GM10248 (cell line): Measurements from ENCODE around the gene AKAP7.

Experiments
- CTCF ChIA-PET: fragments of 300-600 bp; sonication (Branson Sonifier 250); formaldehyde crosslinking; extraction: SDS; loops from one replicate; lab custom pipeline; 2021; ENCODE audit warnings: antibody characterized with exemption; lab: Yijun Ruan, JAX
- POLR2A ChIA-PET: fragments of 350-650 bp; sonication (Branson Sonifier 250); formaldehyde crosslinking; extraction: SDS; loops from one replicate; lab custom pipeline; 2020; ENCODE audit warnings: antibody characterized with exemption; lab: Yijun Ruan, JAX
- DNase-seq: peaks from one replicate; pipeline ENCODE4 v3.0.0; 2012; ENCODE audit errors: extremely low spot score
- CTCF ChIP-seq: IDR thresholded peaks from 2 replicates; pipeline ENCODE4 v1.5.1; 2012; ENCODE audit warnings: mild to moderate bottlenecking, low read depth; ENCODE audit errors: extremely low read depth, missing control alignments, control extremely low read depth

Gene AKAP7

GRCh38 chr6:131117878-131118277, 17.4 kb upstream of the AKAP7 start:
- DNase-seq: no peak
- no peak for TF ChIP-seq CTCF
- ChIA-PET CTCF (interaction anchor here (1.0 to 10.9 kb wide), 6 partner anchors 12 to 232 kb away, joined by 3 to 139 read pairs (median 6); no protein-coding TSS in a partner anchor), POLR2A (no interaction called here)

GRCh38 chr6:131122007-131122406, 13.3 kb upstream of the AKAP7 start:
- TF ChIP-seq CTCF: no peak
- ChIA-PET CTCF (interaction anchor here (1.2 kb wide), 1 partner anchor 36 kb away, joined by 3 read pairs; no protein-coding TSS in a partner anchor), POLR2A (no interaction called here)
- DNase-seq: no peak

- no peak for TF ChIP-seq CTCF
- ChIA-PET CTCF (interaction anchor here (1.2 kb wide), 2 partner anchors 35 to 237 kb away, joined by 3 read pairs; no protein-coding TSS in a partner anchor), POLR2A (no interaction called here)
- no peak for DNase-seq
These were observed 12.8 kb upstream of the AKAP7 start for GRCh38 chr6:131122516-131122915.

- DNase-seq: no peak
- ChIA-PET POLR2A (no interaction called here), CTCF (no interaction called here)
- no peak for TF ChIP-seq CTCF
These were observed 10.8 kb upstream of the AKAP7 start for GRCh38 chr6:131124336-131125071.

- ChIA-PET POLR2A (no interaction called here), CTCF (no interaction called here)
- no peak for DNase-seq
- TF ChIP-seq CTCF: no peak
These were observed 9.8 kb upstream of the AKAP7 start for GRCh38 chr6:131125431-131125830.

GRCh38 chr6:131129689-131130553, 5.3 kb upstream of the AKAP7 start:
- TF ChIP-seq CTCF: no peak
- ChIA-PET CTCF (interaction anchor here (0.9 to 3.7 kb wide), 4 partner anchors 11 to 245 kb away, joined by 3 to 17 read pairs (median 4); no protein-coding TSS in a partner anchor), POLR2A (no interaction called here)
- no peak for DNase-seq
